Inferior parietal cortex (tissue), 1 donor: ENCODE results near the gene MAML1.

ENCODE experiments used
- DNase-seq: peaks from one replicate; pipeline ENCODE4 v3.0.0-alpha.2; 2016; ENCODE audit errors: extremely low spot score

Gene MAML1

GRCh38 chr5:179793468-179794139 is 61.0 kb downstream of the MAML1 start, which contains the start of gene LTC4S:
TSS of gene LTC4S (plus strand) at chr5:179793986. CDS start at chr5:179794081, 95 bp downstream.
- DNase-seq, result no peak

GRCh38 chr5:179794171-179794570 is 61.5 kb downstream of the MAML1 start:
- DNase-seq, result no peak

- DNase-seq, result no peak
These were observed 62.0 kb downstream of the MAML1 start for GRCh38 chr5:179794575-179794974.

- DNase-seq, result no peak
These were observed 62.6 kb downstream of the MAML1 start for GRCh38 chr5:179795049-179795862.

- DNase-seq, result peak; percentile 69
These were observed 63.5 kb downstream of the MAML1 start for GRCh38 chr5:179795863-179796833.

GRCh38 chr5:179796877-179797608 is 64.4 kb downstream of the MAML1 start:
- no peak for DNase-seq

- DNase-seq, result no peak
These were observed 65.1 kb downstream of the MAML1 start for GRCh38 chr5:179797741-179798140.

GRCh38 chr5:179798144-179798770 is 65.6 kb downstream of the MAML1 start:
- DNase-seq, result no peak

GRCh38 chr5:179798771-179799643 is 66.4 kb downstream of the MAML1 start:
- DNase-seq, result no peak

- DNase-seq, result no peak
These were observed 67.0 kb downstream of the MAML1 start for GRCh38 chr5:179799644-179799973.

- no peak for DNase-seq
These were observed 67.6 kb downstream of the MAML1 start for GRCh38 chr5:179800071-179800695.

- no peak for DNase-seq
These were observed 68.1 kb downstream of the MAML1 start for GRCh38 chr5:179800696-179801201.

- no peak for DNase-seq
These were observed 68.9 kb downstream of the MAML1 start for GRCh38 chr5:179801304-179802206.

GRCh38 chr5:179802207-179802883 is 69.7 kb downstream of the MAML1 start:
- no peak for DNase-seq

- no peak for DNase-seq
These were observed 70.4 kb downstream of the MAML1 start for GRCh38 chr5:179802950-179803562.

- no peak for DNase-seq
These were observed 71.3 kb downstream of the MAML1 start for GRCh38 chr5:179803651-179804554.
